GM12873 (cell line): ENCODE results near the gene AQP7.

ENCODE experiments used
- TF ChIP-seq, protein P1 (sequence below): IDR thresholded peaks from 2 replicates; pipeline ENCODE4 v1.5.1; 2012; ENCODE audit warnings: low read depth, mild to moderate bottlenecking, moderate library complexity, low read length, control low read depth; ENCODE audit not compliant: insufficient read depth; ENCODE audit errors: missing control alignments

Gene AQP7

GRCh38 chr9:33403941-33404787 is 1.8 kb upstream of the AQP7 start:
- TF ChIP-seq, protein P1, sequence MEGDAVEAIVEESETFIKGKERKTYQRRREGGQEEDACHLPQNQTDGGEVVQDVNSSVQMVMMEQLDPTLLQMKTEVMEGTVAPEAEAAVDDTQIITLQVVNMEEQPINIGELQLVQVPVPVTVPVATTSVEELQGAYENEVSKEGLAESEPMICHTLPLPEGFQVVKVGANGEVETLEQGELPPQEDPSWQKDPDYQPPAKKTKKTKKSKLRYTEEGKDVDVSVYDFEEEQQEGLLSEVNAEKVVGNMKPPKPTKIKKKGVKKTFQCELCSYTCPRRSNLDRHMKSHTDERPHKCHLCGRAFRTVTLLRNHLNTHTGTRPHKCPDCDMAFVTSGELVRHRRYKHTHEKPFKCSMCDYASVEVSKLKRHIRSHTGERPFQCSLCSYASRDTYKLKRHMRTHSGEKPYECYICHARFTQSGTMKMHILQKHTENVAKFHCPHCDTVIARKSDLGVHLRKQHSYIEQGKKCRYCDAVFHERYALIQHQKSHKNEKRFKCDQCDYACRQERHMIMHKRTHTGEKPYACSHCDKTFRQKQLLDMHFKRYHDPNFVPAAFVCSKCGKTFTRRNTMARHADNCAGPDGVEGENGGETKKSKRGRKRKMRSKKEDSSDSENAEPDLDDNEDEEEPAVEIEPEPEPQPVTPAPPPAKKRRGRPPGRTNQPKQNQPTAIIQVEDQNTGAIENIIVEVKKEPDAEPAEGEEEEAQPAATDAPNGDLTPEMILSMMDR, result no peak

GRCh38 chr9:33393581-33393980 is 8.8 kb downstream of the AQP7 start:
- TF ChIP-seq, protein P1, result no peak

- TF ChIP-seq, protein P1, result no peak
These were observed 14.0 kb downstream of the AQP7 start for GRCh38 chr9:33388110-33388994.

DNA sequence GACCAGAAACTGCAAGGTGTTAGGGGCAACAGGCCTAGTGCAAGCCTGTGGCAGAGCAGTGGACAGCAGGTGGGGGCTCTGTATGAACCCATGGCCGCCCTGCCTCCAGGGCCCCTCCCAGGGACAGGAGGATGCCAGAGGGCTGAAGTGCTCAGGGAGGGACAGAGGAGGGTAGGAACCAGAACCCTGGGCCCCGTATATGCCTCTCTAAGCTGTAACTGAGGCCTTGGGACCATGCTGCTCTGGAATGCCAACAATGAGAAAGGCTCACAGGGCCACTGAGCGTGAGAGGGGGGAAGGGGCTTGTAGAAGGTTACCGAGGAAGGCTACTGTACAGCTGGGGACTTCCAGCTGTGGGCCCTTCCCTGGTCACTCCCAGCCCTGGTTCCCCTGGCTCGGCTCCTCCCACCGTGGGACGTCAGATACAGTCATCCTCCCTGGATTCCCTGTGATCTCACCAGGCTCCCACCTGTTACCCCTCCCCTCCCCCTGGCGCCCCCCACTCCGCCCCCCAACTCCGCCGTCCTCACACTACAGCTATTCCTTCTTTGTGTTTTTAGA is 21.1 kb downstream of the AQP7 start:
- TF ChIP-seq, protein P1, result no peak

- TF ChIP-seq, protein P1, result peak; percentile 6
These were observed 21.8 kb downstream of the AQP7 start for GRCh38 chr9:33380390-33381094.

GRCh38 chr9:33379666-33380389 is 22.5 kb downstream of the AQP7 start:
- TF ChIP-seq, protein P1, result no peak
